Suprapubic skin (tissue), 4 donors: Measurements from ENCODE around the gene TENT4B. TPM values are rescaled to one million over a fixed set of nuclear protein-coding genes. Genes with fewer than 3 reads are reported as not detected.

Experiments used
- DNase-seq, 2 donors: peaks; one replicate each; pipeline ENCODE4 v3.0.0-alpha.2; 2019; ENCODE audit warnings: low spot score in 2 of 2
- H3K27ac ChIP-seq: fragments of 200-600 bp; sonication (generic); one replicate; pipeline ENCODE4 v1.5.1; 2019
- H3K27me3 ChIP-seq: fragments of 200-600 bp; sonication (generic); one replicate; pipeline ENCODE4 v1.5.1; 2019
- H3K36me3 ChIP-seq: fragments of 200-600 bp; sonication (generic); one replicate; pipeline ENCODE4 v1.5.1; 2019
- H3K4me1 ChIP-seq: fragments of 200-600 bp; sonication (generic); one replicate; pipeline ENCODE4 v1.5.1; 2019
- H3K4me3 ChIP-seq: fragments of 200-600 bp; sonication (generic); one replicate; pipeline ENCODE4 v1.5.1; 2019; ENCODE audit warnings: mild to moderate bottlenecking
- H3K9me3 ChIP-seq: fragments of 200-600 bp; sonication (generic); one replicate; pipeline ENCODE4 v1.5.1; 2019
- EP300 ChIP-seq: sonication (generic); formaldehyde crosslinking; IDR thresholded peaks from one replicate; pipeline ENCODE4 v1.6.1; 2017; ENCODE audit warnings: antibody characterized with exemption
- POLR2A ChIP-seq, 2 donors: fragments of 450-650 bp; IDR thresholded peaks; one replicate each; pipeline ENCODE4 v1.6.1; 2017; ENCODE audit warnings: antibody characterized with exemption in 2 of 2, mild to moderate bottlenecking in 2 of 2, moderate library complexity in 2 of 2
- POLR2AphosphoS5 ChIP-seq, 3 donors: sonication (generic); formaldehyde crosslinking; IDR thresholded peaks; one replicate each; pipeline ENCODE4 v1.6.1; 2017; ENCODE audit warnings: antibody characterized with exemption in 3 of 3
- WGBS: methylation state at CpG from one replicate; pipeline ENCODE4 v1.1.5; 2018; 5-methylcytosine and 5-hydroxymethylcytosine counted together
- total RNA-seq, 4 donors: library from RNA; depleted of rRNA; stranded (reverse); fragments of >200 nt; gene quantifications; one replicate each; pipeline ENCODE4 v1.1.0, GENCODE V29; 2016
- TF ChIP-seq, protein P1 (sequence below), 2 donors: fragments of 200-600 bp in 1 of 2; fragments of 450-650 bp in 1 of 2; sonication (generic) in 1 of 2; IDR thresholded peaks; one replicate each; pipeline ENCODE4 v1.5.1; 2016 to 2019; ENCODE audit warnings: antibody characterized with exemption in 2 of 2, mild to moderate bottlenecking in 1 of 2, moderate library complexity in 1 of 2

TENT4B gene
- total RNA-seq, 4 donors from 2014 or later = 10.8 to 15.7 (median 12.9) TPM

DNA sequence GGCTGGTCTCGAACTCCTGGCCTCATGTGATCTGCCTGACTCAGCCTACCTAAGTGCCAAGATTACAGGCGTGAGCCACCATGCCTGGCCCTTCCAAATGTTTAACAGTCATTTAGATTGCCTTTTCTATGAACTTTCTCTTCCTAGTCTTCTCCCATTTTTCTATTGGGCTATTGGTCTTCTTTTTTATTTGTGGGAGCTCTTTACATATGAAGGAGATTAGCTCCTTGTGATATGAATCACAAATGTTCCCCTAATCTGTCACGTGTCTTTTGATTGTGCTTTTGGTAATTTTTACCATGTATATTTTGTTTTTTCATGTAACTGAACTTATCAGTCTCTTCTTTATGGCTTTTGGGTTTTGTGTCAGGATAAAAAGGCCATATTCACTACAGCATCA is 125.1 kb downstream of the TENT4B start:
- TF ChIP-seq POLR2AphosphoS5 (IDR thresholded peaks at IDR 0.05) (no peak), EP300 (no peak), POLR2A (IDR thresholded peaks at IDR 0.05) (no peak)
- DNase-seq = no peak
- H3K36me3 ChIP-seq = no peaks in the 10 kb centered on the region
- no peaks in the 10 kb centered on the region for H3K27me3 ChIP-seq
- peaks cover 19% of the 10 kb centered on the region for H3K4me1 ChIP-seq
- peak overlapping the region; percentile 29 for H3K27ac ChIP-seq
- 87% methylated on average over 3 of the region's 3 CpGs for WGBS
- no peak overlapping the region for H3K4me3 ChIP-seq
- no peaks in the 10 kb centered on the region for H3K9me3 ChIP-seq

DNA sequence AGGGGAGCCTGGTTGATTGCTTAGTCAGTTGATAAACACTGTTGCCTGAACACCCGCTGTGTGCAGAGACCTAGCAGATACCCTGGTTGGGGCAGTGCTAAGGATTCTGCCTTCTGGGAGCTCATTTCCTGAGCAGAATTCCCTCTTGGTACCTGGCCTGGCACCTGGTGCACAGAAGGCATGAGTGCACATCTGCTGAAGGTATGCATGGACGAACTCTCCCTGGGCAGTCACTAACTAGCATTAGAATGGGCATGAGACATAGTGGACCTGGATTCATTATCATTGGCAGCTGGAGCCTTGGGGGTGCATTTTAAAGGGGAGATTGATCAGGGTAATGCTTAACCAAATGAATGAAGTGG is 126.4 kb downstream of the TENT4B start:
- Histone ChIP-seq H3K4me1 (peaks cover 26% of the 10 kb centered on the region), H3K36me3 (no peaks in the 10 kb centered on the region), H3K9me3 (no peaks in the 10 kb centered on the region), H3K4me3 (no peak overlapping the region), H3K27me3 (no peaks in the 10 kb centered on the region), H3K27ac (no peak overlapping the region)
- DNase-seq = peak in 1 of 2 donors; percentile 49
- no peak for TF ChIP-seq POLR2A (IDR thresholded peaks at IDR 0.05)
- TF ChIP-seq POLR2AphosphoS5 (IDR thresholded peaks at IDR 0.05) = no peak
- no peak for TF ChIP-seq EP300
- TF ChIP-seq, protein P1, sequence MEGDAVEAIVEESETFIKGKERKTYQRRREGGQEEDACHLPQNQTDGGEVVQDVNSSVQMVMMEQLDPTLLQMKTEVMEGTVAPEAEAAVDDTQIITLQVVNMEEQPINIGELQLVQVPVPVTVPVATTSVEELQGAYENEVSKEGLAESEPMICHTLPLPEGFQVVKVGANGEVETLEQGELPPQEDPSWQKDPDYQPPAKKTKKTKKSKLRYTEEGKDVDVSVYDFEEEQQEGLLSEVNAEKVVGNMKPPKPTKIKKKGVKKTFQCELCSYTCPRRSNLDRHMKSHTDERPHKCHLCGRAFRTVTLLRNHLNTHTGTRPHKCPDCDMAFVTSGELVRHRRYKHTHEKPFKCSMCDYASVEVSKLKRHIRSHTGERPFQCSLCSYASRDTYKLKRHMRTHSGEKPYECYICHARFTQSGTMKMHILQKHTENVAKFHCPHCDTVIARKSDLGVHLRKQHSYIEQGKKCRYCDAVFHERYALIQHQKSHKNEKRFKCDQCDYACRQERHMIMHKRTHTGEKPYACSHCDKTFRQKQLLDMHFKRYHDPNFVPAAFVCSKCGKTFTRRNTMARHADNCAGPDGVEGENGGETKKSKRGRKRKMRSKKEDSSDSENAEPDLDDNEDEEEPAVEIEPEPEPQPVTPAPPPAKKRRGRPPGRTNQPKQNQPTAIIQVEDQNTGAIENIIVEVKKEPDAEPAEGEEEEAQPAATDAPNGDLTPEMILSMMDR (IDR thresholded peaks at IDR 0.05) = no peak
- 71% methylated on average over 2 of the region's 2 CpGs for WGBS

DNA sequence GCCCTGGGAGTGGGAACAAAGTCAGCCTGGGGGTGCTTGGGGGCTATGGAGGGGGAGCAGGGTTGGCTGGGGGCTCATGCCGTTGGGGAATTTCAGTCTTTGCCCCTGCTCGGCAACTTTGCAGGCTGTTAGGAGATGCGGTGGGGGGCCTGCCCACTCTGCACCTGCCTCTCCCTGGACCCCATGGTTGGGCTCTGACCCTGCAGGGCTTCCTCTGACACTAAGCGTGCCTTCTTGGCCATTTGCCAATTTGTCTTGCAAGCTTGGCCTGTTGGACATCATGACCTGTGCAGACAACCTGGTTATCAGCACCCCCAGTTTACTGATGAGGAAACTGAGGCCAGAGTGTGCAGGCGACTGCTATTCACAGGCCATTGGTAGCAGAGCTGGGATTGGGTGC is 127.8 kb downstream of the TENT4B start:
- TF ChIP-seq, protein P1 (IDR thresholded peaks at IDR 0.05) = no peak
- TF ChIP-seq POLR2AphosphoS5 (IDR thresholded peaks at IDR 0.05) = no peak
- TF ChIP-seq POLR2A (IDR thresholded peaks at IDR 0.05) = no peak
- WGBS = 100% methylated on average over 3 of the region's 5 CpGs
- peak overlapping the region; percentile 70 for H3K27ac ChIP-seq
- no peaks in the 10 kb centered on the region for H3K9me3 ChIP-seq
- peaks cover 38% of the 10 kb centered on the region for H3K4me1 ChIP-seq
- no peaks in the 10 kb centered on the region for H3K27me3 ChIP-seq
- DNase-seq = peak in 1 of 2 donors; percentile 62
- no peak overlapping the region for H3K4me3 ChIP-seq
- no peaks in the 10 kb centered on the region for H3K36me3 ChIP-seq

Other genes starting within 250 kb of the TENT4B start
- 10 to 100 TPM; 13.5 to 24.6 (median 16.5) TPM for gene CNEP1R1, start 128.1 kb upstream of the TENT4B start, total RNA-seq
- 10 to 100 TPM; 12.4 to 19.3 (median 18.5) TPM for gene HEATR3, start 87.3 kb upstream of the TENT4B start, total RNA-seq
- gene ADCY7, start 113.2 kb downstream of the TENT4B start, total RNA-seq = 10 to 100 TPM; 15.0 to 23.3 (median 16.9) TPM
- gene BRD7, start 215.7 kb downstream of the TENT4B start, total RNA-seq = 10 to 100 TPM; 53.1 to 62.0 (median 56.2) TPM